ENCODE measurements around the gene TCTN1. TPM values are rescaled to one million over a fixed set of nuclear protein-coding genes. Genes with fewer than 3 reads are reported as not detected.

The TCTN1 gene
- total and polyA plus RNA-seq, 2 of the 8 experiments (the other 6 are each of a cell fraction or from before 2014, with no cell fraction given) = 14.7 to 16.4 TPM

GRCh38 chr12:110637869-110638441 lies 24.0 kb downstream of the TCTN1 start:
- no peaks in the 10 kb centered on the region for H3K9me3 ChIP-seq (ENCODE audit: insufficient read depth in 2 of 2, low read depth in 1 of 2, low read length in 1 of 2)
- no peak overlapping the region for H2BK12ac ChIP-seq (ENCODE audit: low read depth, low read length)
- H2BK15ac ChIP-seq (ENCODE audit: low read length) = no peak overlapping the region
- no peak overlapping the region for H2BK5ac ChIP-seq (ENCODE audit: low read depth, low read length)
- no peak overlapping the region for H3K4ac ChIP-seq (replicated peaks; ENCODE audit: insufficient read length, low read depth, low read length)
- POLR2A ChIA-PET (ENCODE audit: partially characterized antibody) = interaction anchor here (1.3 kb wide), 1 partner anchor 11 kb away, joined by 3 read pairs; no protein-coding TSS in a partner anchor
- no peak overlapping the region for H2AK5ac ChIP-seq (ENCODE audit: low read depth, low read length)
- H2AFZ ChIP-seq (ENCODE audit: low read length) = no peak overlapping the region
- no peak overlapping the region for H3K4me3 ChIP-seq (ENCODE audit: extremely low read depth in 1 of 4, insufficient read depth in 2 of 4, low read depth in 3 of 4, low read length in 4 of 4)
- no peak overlapping the region for H4K8ac ChIP-seq (ENCODE audit: extremely low read depth, insufficient read depth, low read length)
- no peaks in the 10 kb centered on the region for H3K27me3 ChIP-seq (replicated peaks in 1 of 4; ENCODE audit: control insufficient read depth in 3 of 4, extremely low read depth in 1 of 4, insufficient read depth in 3 of 4, low read length in 3 of 4)
- CTCF ChIA-PET (ENCODE audit: partially characterized antibody) = interaction anchor here (0.7 to 1.1 kb wide), 4 partner anchors 12 to 395 kb away, joined by 3 to 6 read pairs (median 3); no protein-coding TSS in a partner anchor
- H3K79me2 ChIP-seq (ENCODE audit: control insufficient read depth in 1 of 2, insufficient read depth in 2 of 2, low read length in 2 of 2) = no peaks in the 10 kb centered on the region
- H3K4me2 ChIP-seq (ENCODE audit: insufficient read depth in 1 of 2, low read depth in 2 of 2, low read length in 2 of 2) = no peak overlapping the region
- H3K27ac ChIP-seq (ENCODE audit: low read depth, low read length) = no peak overlapping the region
- H3K36me3 ChIP-seq (ENCODE audit: control insufficient read depth in 2 of 4, insufficient read depth in 4 of 4, low read length in 3 of 4) = no peaks in the 10 kb centered on the region
- H3K4me1 ChIP-seq (replicated peaks in 1 of 4; ENCODE audit: control insufficient read depth in 3 of 4, insufficient read depth in 4 of 4, low read length in 3 of 4) = peaks cover 0 to 3% (median 0%) of the 10 kb centered on the region in 4 experiments; a peak in 1 of 7 replicates
- H4K20me1 ChIP-seq (replicated peaks in 1 of 2; ENCODE audit: control insufficient read depth in 1 of 2, insufficient read depth in 2 of 2, low read length in 2 of 2) = peaks cover 0 to 4% of the 10 kb centered on the region in 2 experiments
- H2BK120ac ChIP-seq (replicated peaks; ENCODE audit: low read depth, low read length) = no peak overlapping the region
- no peaks in the 10 kb centered on the region for H3K79me1 ChIP-seq (ENCODE audit: low read depth, low read length)
- no peaks in the 10 kb centered on the region for H3K23me2 ChIP-seq (ENCODE audit: low read depth, low read length)
- no peak overlapping the region for H3K14ac ChIP-seq (ENCODE audit: insufficient read length)
- DNase-seq (ENCODE audit: low read depth in 1 of 2, low spot score in 2 of 2) = no peak
- H3K18ac ChIP-seq (ENCODE audit: extremely low read depth, low read length) = no peak overlapping the region
- no peak overlapping the region for H3K9ac ChIP-seq (replicated peaks in 1 of 4; ENCODE audit: extremely low read depth in 1 of 4, low read depth in 3 of 4, low read length in 3 of 4)
- no peak overlapping the region for H3K56ac ChIP-seq (replicated peaks; ENCODE audit: insufficient read length, low read depth, low read length)
- H4K91ac ChIP-seq (replicated peaks; ENCODE audit: insufficient read length, low read length) = no peak overlapping the region
- no peak overlapping the region for H3K23ac ChIP-seq (ENCODE audit: insufficient read length)
- H4K5ac ChIP-seq (ENCODE audit: insufficient read length, low read depth, low read length) = no peak overlapping the region
- no peak overlapping the region for H2BK20ac ChIP-seq (ENCODE audit: low read length)
- 78% methylated on average over 3 of the region's 3 CpGs; no CpG with 5 or more reads in 1 of the 2 experiments for WGBS, 2 experiments (ENCODE audit: extremely low coverage in 1 of 2, insufficient coverage in 1 of 2, insufficient read length in 1 of 2, insufficient replicate concordance in 2 of 2, low coverage in 1 of 2, low lambda C conversion rate in 2 of 2, missing lambda C conversion rate in 1 of 2)
- FAIRE-seq = no peak
- TF ChIP-seq NRF1 (IDR thresholded peaks at IDR 0.05; ENCODE audit: low read depth, low read length) (no peak), SIN3A (conservative IDR thresholded peaks at IDR 0.05 in 1 of 2, IDR thresholded peaks at IDR 0.05 in 1 of 2; ENCODE audit: low read depth in 1 of 2, low read length in 2 of 2) (no peak), FOSL1 (IDR thresholded peaks at IDR 0.05; ENCODE audit: insufficient read depth, low read depth, low read length) (no peak), RBBP5 (IDR thresholded peaks at IDR 0.05; ENCODE audit: borderline replicate concordance, low read depth, low read length) (no peak), CBX5 (IDR thresholded peaks at IDR 0.05; ENCODE audit: low read depth, low read length) (no peak), HDAC2 (IDR thresholded peaks at IDR 0.05; ENCODE audit: borderline replicate concordance in 1 of 2, low read depth in 2 of 2, low read length in 2 of 2) (no peak), JUN (IDR thresholded peaks at IDR 0.05; ENCODE audit: low read depth, low read length) (no peak), SUZ12 (IDR thresholded peaks at IDR 0.05; ENCODE audit: low read length) (no peak), SRF (IDR thresholded peaks at IDR 0.05; ENCODE audit: low read depth, low read length) (no peak), ASH2L (IDR thresholded peaks at IDR 0.05; ENCODE audit: low read length) (no peak), CREB1 (IDR thresholded peaks at IDR 0.05) (no peak), GTF2F1 (IDR thresholded peaks at IDR 0.05; ENCODE audit: borderline replicate concordance, low read depth, low read length) (no peak), HDAC6 (IDR thresholded peaks at IDR 0.05; ENCODE audit: low read depth, low read length) (no peak), CHD2 (IDR thresholded peaks at IDR 0.05; ENCODE audit: low read length) (no peak)

Data from H1 (cell line).